HG03442 (cell line): ENCODE results near the gene MTERF4.

Experiments used
- ATAC-seq: cut with Tn5 transposase; IDR thresholded peaks from one replicate; pipeline ENCODE4 v1.9.1; 2021; ENCODE audit warnings: mild to moderate bottlenecking, moderate library complexity; ENCODE audit not compliant: unreplicated experiment

The MTERF4 gene

DNA sequence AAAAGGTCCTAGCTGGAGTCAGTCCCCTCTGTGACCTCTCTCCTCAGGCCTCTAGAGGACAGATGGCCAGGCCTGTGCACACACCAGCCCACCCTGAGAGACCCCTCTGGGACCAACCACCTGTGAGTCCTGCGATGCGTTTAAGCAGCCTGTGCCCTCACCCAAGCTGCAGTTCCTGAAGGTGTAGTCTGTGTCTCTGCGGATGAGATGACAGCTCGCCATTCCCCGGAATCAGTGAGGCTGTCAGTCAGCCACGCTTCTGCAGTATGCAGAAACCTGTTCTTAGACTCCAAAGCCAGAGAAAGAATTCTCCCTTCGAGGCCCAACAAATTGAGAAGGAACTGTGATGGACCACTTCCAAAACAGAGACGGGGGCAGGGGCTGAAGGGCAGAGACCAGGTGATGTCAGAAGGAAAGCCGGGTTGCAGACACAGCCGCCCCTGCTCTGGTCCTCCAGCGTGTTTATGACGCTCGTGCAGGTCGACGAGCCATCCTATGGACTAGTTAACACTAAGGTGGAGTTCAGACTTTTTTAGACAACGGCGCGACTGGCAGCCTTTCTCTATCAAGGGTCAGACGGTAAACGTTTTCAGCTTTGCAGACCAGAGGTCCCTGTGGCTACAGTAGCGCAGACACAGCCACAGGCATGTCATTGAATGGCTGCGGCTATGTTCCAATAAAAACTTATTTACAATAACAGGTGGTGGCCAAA is 10.2 kb downstream of the MTERF4 start:
- no peak for ATAC-seq

DNA sequence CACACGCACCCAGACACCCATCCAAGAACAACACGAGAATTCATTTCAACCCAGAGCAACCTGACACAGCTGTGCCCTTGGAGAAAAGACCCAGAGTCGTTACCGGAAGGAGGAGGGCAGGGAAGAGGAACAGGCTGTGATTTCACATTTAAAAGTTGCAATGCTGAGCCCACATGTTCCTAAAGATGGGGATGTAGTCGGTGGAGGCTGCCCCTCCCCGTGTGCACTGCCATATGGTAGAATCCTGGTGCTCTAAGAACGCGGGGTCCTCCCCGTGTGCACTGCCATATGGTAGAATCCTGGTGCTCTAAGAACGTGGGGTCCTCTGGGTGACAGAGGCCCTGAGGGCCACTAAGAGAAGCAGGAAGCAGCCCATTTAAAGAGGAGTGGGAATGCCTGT is 10.9 kb downstream of the MTERF4 start:
- ATAC-seq: no peak

DNA sequence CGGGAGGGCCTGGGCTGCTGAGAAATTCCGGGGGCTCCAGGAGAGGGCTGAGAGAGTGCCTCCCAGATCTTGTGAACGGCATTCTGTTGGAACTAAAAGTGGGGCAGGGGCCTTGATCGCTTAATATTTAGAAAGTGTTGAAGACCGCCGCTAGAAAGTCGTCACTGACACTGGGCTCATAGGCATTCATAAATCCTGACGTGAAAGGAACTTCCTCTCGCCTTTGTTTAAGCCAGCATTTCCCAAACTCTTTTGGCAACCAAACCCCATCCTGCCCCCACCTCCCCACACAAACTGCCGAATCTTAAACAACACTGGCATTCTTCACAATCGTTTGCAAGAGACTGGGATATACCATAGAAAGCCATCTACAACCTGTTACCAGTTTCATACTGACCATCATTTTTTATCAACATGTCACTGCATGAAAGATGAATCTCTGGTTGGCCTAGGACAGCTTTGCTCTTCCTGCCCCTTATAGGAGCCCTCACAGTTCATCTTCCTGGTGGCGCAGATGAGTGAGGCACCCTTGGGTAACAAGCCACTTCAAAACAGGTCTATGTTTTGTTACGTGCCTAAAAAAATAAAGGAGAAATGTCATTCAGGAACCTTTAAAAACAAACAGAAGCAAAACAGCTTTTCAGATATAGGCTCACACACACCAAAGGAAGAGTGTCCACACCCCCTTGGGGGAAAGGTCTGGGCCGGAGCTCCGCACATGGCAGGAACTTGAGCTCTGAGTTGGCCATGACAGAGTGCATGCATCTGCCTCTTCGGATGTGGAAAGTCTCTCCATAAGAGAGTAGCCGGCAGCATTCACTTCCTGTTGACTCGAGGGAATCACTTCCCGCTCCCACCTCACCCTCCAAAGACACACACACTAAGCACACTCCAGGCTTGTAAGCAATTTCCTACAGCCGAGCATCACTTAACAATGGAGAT is 13.0 kb downstream of the MTERF4 start:
- no peak for ATAC-seq

DNA sequence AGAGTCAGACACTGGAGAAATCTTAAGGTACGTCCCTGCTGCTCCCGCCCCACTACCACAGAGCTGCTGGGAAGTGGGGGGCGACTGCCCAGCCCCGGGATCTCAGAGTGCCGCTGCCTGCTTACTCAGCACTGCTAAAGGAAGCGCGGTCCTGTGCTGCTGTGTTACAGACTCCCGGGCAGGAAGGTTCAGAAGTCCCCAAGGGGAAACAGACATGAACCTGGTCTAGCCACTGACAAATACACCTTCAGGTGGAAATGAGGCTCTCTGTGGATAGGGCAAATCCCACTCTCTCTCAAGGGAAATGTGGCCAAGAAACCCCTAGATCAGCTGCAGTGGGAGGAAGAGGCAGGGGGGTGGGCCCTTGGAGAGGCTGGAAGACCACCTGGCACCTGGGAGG is 13.7 kb downstream of the MTERF4 start:
- ATAC-seq: peak; percentile 22

DNA sequence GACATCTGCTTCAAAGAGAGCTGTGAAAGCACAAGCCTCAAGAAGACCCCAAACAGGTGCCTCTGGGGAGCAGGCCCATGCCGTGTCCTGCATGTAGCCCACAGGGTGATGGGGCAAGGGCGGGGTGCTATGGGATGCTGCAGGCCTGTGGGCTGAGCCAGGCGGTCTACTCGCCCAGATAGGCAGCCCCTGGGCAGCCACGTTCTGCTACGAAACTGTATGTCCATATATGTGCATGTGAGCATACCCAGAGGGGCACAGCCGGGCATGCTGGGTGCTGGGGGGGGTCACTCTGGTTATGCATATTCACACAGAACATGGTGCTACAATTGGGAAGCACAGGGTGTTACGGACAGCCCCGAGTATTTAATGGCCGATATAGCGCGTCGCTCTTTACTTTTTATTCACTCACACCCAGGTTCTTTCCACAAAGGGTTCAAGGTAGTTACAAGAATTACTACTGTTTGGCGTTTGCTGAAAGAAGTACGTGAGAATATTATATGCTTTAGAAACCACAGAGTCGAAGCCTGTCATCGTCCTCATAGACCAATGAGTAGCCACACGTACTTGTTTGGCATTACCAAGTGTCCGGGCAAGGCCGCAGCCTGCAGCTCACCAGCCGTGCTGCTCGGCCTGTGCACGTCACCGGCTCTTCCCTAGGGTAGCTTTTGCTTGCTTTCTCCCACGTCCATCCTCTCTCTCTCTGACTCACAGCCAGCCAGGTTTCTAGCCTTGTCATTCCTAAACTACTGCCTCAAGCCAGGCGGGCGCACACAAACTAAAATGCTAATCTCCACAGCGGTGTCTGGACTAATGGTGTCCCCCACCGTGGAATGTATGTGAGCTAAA is 14.4 kb downstream of the MTERF4 start:
- peak; percentile 79 for ATAC-seq

DNA sequence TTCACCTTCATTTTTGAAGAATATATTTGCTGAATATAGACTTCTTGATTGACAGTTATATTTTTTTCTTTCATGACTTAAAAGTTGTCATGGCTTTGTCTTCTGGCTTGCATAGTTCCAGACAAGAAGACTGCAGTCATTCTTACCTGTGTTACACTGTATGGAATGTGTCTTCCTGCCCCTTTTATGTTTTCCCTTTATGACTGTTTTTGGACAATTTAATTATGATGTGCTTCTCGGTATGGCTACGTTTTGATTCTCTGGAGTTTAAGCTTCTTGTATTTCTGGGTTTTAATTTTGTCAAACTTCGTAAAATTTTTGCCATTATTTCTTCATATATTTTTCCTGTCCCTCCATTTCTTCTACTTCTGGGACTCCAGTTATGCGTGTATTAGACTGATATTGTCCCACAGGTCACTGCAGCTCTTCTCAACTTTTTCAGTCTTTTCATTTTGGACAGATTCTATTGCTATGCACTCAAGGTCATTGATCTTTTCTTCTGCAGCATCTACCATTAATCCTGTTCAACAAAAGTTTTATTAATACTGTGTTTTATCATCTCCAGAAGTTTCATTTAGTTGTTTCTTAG is 17.1 kb downstream of the MTERF4 start:
- ATAC-seq: no peak

DNA sequence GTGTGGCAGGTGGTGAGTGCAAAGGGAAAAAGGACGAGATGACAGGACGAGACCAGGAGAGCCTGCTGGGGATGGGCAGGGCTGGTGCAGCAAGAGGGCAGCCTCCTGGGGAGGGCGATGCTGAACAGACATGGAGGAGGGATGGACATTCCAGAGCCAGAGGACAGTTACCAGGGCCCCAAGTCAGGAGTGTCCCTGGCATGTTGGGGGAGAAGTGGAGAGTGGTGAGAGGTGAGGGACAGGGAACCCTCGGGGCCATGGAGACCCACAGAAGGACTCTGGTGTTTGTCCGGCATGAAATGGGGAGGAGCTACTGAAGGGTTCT is 19.0 kb downstream of the MTERF4 start:
- no peak for ATAC-seq

DNA sequence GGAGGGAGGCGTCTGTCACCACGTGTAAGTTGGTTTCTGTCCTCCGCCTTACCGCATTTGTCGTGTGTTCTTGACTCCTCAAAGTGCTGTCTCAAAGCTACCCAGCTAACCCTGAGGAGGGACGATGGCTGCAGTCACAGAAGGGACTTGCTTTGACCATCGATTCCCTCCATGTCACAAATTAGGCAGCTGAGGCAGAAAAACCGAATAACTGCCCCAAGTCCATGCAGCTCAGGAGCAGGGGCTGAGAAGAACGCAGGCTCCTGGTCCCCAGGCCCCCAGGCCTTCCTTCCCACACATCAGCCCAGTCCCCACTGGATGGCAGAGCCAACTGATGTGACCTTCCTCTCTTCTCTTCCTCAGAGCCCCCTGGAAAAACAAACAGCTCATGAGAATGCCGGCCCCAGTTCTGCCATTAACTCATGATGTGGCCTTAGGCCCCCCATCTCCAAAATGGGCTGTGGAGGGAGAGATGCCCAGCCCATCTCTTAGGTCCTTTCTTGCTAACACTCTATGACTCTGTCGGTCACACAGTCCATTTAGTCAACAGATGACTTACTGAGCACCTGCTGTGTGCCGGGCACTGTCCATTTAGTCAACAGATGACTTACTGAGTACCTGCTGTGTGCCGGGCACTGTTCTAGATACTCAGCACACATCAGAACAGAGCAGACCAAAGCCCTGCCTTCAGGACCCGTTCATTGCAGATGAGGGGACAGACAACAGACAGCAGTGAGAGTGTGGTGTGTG is 19.6 kb downstream of the MTERF4 start:
- ATAC-seq: no peak

DNA sequence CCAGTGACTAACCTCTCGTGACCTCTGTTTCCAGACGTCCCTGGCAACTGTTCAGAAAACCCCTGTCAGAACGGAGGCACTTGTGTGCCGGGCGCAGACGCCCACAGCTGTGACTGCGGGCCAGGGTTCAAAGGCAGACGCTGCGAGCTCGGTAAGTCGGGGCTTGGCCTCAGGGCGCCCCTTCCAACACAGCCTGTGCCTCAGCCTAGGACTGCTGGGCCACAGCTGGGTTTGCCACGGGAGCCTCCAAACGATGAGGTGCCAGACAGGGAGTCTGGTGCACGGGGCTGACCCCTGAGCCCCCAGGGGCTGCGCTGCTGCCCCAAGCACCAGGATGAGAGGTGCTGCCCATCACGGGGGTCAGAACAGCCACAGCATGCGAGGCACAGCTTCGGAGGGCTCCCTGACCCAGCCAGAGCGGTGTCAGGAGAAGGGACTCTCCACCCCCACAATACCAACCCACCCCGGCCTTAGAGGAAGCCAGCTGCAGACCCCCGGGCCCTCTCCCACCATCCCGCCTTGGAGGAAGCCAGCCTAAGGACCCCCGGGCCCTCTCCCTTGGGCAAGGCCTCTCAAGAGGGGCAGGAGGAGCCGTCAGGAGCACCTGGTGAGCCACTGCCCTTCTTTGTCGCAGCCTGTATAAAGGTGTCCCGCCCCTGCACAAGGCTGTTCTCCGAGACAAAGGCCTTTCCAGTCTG is 20.3 kb downstream of the MTERF4 start:
- ATAC-seq: no peak

DNA sequence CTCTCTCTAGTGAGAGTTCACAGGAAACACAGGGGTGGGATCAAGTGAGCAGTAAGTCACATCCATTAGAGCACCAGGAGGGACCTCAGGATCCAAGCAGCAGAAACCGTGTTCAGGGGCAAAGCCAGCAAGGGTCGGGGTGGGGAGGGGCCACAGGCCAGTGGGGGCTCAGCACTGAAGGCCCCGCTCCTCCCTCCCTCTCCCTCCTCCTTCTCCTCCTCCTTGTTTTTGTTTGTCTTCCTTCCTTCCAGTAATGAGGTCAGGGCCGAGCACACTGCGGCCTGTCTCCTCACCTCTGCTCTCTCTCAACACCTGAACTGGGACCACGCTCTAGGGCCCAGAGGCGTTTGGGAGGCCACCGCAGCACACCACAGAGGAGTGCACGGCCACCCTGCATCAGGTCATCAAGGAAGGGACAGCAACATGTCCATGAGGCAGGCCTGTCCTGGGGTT is 20.9 kb downstream of the MTERF4 start:
- no peak for ATAC-seq

DNA sequence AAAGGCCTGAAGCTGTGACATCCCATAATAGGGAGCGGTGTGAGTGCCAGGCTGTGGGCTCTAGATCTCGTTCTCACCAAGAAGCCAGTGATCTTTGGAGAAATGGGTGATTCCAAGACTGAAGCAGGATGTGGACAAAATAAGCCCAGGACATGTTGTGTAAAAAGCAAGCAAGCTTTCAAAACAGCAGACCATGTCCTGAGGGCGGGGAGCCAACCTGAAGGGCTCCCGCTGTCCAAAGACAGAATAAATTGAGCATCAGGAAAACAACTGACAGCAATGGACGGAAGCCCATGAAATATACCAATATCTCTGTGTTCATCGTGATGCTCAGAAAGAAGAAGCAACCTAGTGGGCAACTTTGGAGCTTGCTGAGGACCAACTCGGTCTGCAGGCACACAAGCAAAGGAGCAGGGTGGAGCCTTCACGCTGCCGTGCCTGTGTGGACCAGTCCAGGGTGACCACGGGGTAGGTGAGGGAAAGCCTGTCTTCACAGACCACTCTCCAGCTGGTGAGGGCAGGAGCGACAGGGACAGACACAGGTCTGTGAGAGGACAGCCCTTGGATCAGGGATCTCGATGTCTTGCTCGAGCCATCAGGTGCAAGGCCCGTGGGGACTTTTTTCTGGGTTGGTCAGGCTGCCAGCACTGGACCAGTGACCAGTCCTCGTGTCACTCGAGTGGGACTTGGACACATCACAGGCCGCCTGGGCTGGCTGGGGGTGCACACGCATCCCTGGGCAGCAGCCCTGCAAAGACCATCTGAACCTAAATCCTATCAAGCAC is 21.5 kb downstream of the MTERF4 start:
- ATAC-seq: no peak

DNA sequence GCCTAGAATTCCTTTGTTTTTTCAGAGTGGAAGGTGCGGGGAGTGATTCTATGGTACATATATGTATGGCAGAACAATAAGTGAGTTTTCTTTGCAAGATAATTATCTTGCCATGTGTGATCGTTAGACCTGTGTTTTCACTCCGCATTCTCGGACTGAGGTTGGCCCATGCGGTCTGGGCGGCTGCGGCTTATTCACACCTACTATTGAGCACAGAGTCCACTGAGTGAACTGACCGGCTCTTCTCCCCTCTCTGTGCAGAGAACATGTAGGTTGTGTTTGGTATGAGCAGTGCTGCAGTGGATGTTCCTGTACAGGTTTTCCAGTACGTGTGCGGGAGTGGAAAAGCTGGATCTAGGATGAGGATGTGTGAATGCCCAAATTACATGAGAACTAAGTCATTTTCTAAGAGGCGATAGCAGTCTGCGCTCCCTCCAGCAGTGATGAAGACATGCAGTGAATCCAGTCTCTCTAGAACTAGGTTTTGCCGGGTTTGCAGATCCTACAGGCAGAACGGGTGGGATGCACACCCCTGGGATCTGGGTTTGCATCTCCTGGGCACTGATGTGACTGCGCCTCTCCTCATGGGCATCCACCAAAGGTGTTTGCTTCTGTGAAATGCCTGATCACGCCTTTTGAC is 27.1 kb downstream of the MTERF4 start:
- no peak for ATAC-seq

DNA sequence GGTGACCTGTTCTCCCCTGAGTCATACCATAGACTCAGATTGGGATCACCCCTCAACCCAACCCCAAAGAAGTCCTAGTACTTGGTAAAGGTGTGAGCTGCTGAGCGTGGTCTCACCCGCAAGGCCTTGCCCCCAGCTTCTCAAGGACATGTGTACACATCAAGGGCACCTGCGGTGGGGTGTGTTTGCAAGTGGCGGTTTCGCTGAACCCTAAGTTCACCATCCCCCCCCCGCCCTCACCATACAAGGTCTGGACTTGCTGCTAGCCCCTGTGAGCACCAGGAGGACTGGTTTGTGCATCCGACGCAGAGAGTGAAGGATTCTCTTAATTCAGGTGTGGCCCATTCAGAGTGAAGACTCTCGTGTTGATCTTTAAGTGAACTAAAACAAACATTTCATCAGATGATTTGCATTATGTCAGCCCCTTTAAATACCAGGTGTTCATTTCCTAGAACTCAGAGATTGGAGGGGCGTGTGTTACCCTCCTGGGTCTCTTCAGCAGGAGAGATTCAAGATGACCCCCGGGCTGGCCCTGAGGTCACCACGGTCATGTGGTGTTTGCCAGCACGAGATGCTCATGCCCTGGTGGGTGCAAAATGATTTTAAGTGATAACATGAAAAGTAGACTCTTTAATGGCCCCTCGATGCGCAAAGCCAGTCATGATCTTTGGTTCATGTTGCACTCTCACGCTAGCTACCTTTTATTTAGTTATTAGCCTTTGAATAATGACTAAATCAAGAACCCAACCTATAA is 27.8 kb downstream of the MTERF4 start:
- ATAC-seq: no peak

DNA sequence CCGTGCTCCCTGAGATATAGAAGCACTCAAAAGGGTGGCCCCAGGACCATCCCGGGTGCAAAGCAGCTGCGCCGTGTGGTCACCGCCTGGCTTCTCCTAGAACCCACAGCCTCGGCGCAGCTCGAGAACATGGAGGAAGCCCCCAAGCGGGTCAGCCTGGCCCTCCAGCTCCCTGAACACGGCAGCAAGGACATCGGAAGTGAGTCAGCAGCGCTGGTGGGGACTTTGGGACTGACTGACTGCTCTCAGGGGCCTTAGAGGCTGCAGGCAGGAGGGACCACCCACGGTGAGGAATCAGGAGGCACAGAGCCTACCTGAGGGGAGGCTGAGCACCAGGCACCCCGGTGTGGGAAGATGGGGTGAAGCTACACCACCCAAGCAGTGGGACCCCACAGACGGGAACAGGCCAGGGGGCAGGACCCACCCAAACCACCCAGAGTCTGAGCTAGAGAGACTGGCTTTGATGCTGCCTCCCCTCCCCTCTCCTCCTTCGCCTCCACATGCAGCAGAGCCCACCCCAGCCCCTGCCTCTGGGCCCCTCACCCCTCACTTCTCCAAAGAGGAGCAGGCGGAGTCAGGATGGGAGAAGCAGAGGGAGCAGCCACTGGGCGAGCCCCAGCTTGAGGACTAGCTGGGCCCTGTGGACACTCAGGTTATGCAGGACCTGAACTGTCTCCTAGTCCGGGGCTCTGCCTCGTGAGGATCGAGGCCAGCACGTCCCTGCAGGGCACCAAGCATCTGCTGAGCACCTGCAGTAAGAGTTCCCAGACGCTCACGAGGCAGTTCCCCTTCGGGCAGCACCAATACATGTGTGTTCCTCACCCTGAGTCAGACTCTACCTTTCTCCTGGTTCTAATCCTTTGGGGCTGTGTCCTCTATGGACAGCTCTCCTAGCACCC is 28.7 kb downstream of the MTERF4 start:
- ATAC-seq: no peak

DNA sequence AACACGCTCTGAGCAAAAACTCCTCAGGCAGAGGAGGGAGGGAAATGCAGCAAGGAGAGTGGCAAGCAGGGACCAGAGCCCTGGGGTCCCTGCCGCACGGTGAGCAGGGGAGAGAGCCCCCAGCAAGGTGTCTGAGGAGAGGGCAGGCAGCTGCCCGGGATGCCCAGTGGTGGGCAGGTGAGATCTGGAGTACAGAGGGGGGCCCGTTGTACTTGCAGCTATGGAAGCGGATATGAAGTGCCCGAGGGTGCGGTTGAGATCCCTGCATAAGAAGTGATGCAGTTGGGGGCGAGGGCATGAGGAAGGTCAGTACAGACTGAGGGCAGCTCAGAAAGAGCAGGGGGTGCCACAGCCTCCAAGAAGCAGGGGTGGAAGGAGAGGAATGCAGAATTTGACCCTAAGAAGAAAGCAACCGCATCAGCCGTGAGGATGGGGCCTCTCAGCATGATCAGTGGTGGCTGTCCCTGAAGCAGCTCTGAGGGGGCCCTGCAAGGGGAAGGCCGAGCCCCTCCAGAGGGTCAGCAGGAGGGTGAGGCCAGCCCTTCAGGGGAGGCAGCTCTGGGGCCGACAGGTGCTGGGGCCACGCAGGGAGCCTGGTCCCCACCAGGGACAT is 29.4 kb downstream of the MTERF4 start:
- ATAC-seq: no peak

DNA sequence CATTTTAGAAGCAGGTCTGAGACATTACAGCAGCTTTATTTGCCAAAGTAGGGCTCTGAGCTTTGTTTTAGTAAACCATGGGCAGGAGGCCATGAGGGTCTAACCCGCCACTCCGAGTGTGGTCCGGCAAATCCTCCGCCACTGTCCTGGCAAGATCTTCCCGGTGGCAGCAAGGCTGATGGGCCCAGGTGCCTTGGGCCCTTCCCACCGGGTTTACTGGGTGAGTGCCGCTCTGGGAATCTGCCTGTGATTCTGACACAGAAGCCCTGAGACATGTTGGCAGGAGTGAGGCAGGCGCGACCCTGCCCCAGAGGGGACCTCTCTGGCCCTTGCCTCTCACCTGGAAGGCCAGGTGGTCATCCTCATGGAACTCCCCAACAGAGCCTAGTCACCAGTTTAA is 29.9 kb downstream of the MTERF4 start:
- ATAC-seq: no peak
